ENCODE measurements around the gene TEX54.

DNA sequence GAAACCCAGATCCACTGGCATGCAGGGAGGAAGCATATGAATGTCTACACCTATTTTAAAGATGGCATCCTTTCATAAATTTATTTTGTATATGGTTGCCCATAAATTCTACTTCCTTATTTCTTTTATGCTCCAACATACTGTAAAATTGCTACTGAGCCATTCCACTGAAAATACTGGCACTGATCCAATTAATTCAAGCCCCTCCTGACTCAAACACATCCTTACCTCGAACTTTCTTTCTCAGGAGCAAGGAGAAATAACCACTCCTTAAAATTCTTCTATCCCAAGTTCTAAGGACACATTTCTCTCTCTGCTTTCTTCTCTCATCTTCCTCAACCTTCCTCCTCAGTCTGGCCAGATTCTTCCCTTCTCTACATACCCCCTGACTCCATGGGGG, 21.9 kb downstream of the TEX54 start:
- TF ChIP-seq, protein P1, sequence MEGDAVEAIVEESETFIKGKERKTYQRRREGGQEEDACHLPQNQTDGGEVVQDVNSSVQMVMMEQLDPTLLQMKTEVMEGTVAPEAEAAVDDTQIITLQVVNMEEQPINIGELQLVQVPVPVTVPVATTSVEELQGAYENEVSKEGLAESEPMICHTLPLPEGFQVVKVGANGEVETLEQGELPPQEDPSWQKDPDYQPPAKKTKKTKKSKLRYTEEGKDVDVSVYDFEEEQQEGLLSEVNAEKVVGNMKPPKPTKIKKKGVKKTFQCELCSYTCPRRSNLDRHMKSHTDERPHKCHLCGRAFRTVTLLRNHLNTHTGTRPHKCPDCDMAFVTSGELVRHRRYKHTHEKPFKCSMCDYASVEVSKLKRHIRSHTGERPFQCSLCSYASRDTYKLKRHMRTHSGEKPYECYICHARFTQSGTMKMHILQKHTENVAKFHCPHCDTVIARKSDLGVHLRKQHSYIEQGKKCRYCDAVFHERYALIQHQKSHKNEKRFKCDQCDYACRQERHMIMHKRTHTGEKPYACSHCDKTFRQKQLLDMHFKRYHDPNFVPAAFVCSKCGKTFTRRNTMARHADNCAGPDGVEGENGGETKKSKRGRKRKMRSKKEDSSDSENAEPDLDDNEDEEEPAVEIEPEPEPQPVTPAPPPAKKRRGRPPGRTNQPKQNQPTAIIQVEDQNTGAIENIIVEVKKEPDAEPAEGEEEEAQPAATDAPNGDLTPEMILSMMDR (IDR thresholded peaks at IDR 0.05): no peak
- no peak for TF ChIP-seq POLR2A (IDR thresholded peaks at IDR 0.05)

Data from esophagus squamous epithelium (tissue), 4 donors.